PC-9 (cell line): Measurements from ENCODE around the gene SKAP2. TPM values are rescaled to one million over a fixed set of nuclear protein-coding genes. Genes with fewer than 3 reads are reported as not detected.

Source experiments
- BruUV-seq: library from RNA; stranded (reverse); fragments of 400-500 nt; replicated peaks from 2 replicates; lab custom pipeline; 2021; lab: Mats Ljungman, UMichigan
- CTCF ChIA-PET: fragments of 300-600 bp; sonication (Branson Sonifier 250); formaldehyde crosslinking; loops from one replicate; lab custom pipeline; 2022; ENCODE audit warnings: antibody characterized with exemption; lab: Charles Lee
- POLR2A ChIA-PET: fragments of 300-600 bp; sonication (Branson Sonifier 250); formaldehyde crosslinking; loops from one replicate; lab custom pipeline; 2022; ENCODE audit warnings: antibody characterized with exemption; ENCODE audit not compliant: unreplicated experiment; lab: Charles Lee
- DNase-seq, 2 experiments: peaks; one replicate each; pipeline versions ENCODE4 v3.0.0 to v3.0.0-alpha.2; 2015 to 2022; ENCODE audit warnings: mixed read lengths in 1 of 2
- H2AFZ ChIP-seq: fragments of 200-600 bp; sonication (generic); 2 replicates; pipeline ENCODE4 v1.8.1; 2017; ENCODE audit warnings: antibody characterized with exemption
- H3F3A ChIP-seq: fragments of 200-600 bp; sonication (generic); 2 replicates; pipeline ENCODE4 v1.8.1; 2017; ENCODE audit warnings: antibody characterized with exemption, mild to moderate bottlenecking, low read depth; ENCODE audit not compliant: insufficient read depth
- H3K27ac ChIP-seq: fragments of 200-600 bp; sonication (generic); 2 replicates; pipeline ENCODE4 v1.6.1; 2016; ENCODE audit warnings: mixed run types
- H3K27me3 ChIP-seq: fragments of 200-600 bp; sonication (generic); 2 replicates; pipeline ENCODE4 v1.6.1; 2016; ENCODE audit warnings: low read depth, mixed run types; ENCODE audit not compliant: insufficient read depth
- H3K36me3 ChIP-seq: fragments of 200-600 bp; sonication (generic); 2 replicates; pipeline ENCODE4 v1.6.1; 2016; ENCODE audit warnings: low read depth, mixed run types
- H3K4me1 ChIP-seq: fragments of 200-600 bp; sonication (generic); replicated peaks from 2 replicates; pipeline ENCODE4 v1.6.1; 2016; ENCODE audit warnings: mixed run types; ENCODE audit not compliant: insufficient read depth
- H3K4me2 ChIP-seq: fragments of 200-600 bp; sonication (generic); 2 replicates; pipeline ENCODE4 v1.6.1; 2017; ENCODE audit warnings: mixed run types
- H3K4me3 ChIP-seq: fragments of 200-600 bp; sonication (generic); 2 replicates; pipeline ENCODE4 v1.6.1; 2016; ENCODE audit warnings: mixed run types
- H3K79me2 ChIP-seq: fragments of 200-600 bp; sonication (generic); 2 replicates; pipeline ENCODE4 v1.6.1; 2017; ENCODE audit warnings: low read depth, mixed run types
- H3K9me2 ChIP-seq: fragments of 200-600 bp; sonication (generic); 2 replicates; pipeline ENCODE4 v1.8.1; 2017; ENCODE audit warnings: mild to moderate bottlenecking; ENCODE audit not compliant: insufficient read depth
- H3K9me3 ChIP-seq: fragments of 200-600 bp; sonication (generic); 2 replicates; pipeline ENCODE4 v1.8.1; 2016; ENCODE audit warnings: low read depth; ENCODE audit not compliant: insufficient read depth
- H4K20me1 ChIP-seq: fragments of 200-600 bp; sonication (generic); 2 replicates; pipeline ENCODE4 v1.8.1; 2017; ENCODE audit not compliant: insufficient read depth
- CTCF ChIP-seq: fragments of 200-600 bp; sonication (generic); conservative IDR thresholded peaks from 2 replicates; pipeline ENCODE4 v1.6.1; 2017; ENCODE audit warnings: mixed run types, antibody characterized with exemption, mild to moderate bottlenecking, moderate library complexity
- EZH2 ChIP-seq: fragments of 200-600 bp; sonication (generic); IDR thresholded peaks from 2 replicates; pipeline ENCODE4 v1.8.0; 2017; ENCODE audit warnings: antibody characterized with exemption, low read depth
- intact Hi-C: fragments of 100-400 bp; cut with micrococcal nuclease; formaldehyde crosslinking; loops from one replicate; pipeline ENCODE4 v1.10.0; 2022; ENCODE audit not compliant: unreplicated experiment
- total RNA-seq: library from RNA; stranded (reverse); gene quantifications from 2 replicates; pipeline ENCODE4 v1.2.3, GENCODE V29; 2021

Gene SKAP2
- total RNA-seq, 1 experiment from 2014 or later = 74.9 TPM

- H3K9me2 ChIP-seq = no peaks in the 10 kb centered on the region
- intact Hi-C loops = no loop called here
- no peak overlapping the region for H3K4me2 ChIP-seq
- H2AFZ ChIP-seq = no peak overlapping the region
- ChIA-PET CTCF (no interaction called here), POLR2A (no interaction called here)
- H3F3A ChIP-seq = peaks cover 3% of the 10 kb centered on the region; the same call in 1 of the 2 replicates
- no TSS peak for BruUV-seq
- H3K4me3 ChIP-seq = no peak overlapping the region
- no peak for TF ChIP-seq EZH2
- no peak for TF ChIP-seq CTCF
- no peaks in the 10 kb centered on the region for H3K4me1 ChIP-seq
- H3K9me3 ChIP-seq = no peaks in the 10 kb centered on the region
- DNase-seq = no peak
- no peaks in the 10 kb centered on the region for H3K27me3 ChIP-seq
- no peaks in the 10 kb centered on the region for H4K20me1 ChIP-seq
- H3K79me2 ChIP-seq = no peaks in the 10 kb centered on the region
- peaks cover 12% of the 10 kb centered on the region for H3K36me3 ChIP-seq
- no peak overlapping the region for H3K27ac ChIP-seq
These were observed 138.3 kb downstream of the SKAP2 start for GRCh38 chr7:26726051-26726450.

DNA sequence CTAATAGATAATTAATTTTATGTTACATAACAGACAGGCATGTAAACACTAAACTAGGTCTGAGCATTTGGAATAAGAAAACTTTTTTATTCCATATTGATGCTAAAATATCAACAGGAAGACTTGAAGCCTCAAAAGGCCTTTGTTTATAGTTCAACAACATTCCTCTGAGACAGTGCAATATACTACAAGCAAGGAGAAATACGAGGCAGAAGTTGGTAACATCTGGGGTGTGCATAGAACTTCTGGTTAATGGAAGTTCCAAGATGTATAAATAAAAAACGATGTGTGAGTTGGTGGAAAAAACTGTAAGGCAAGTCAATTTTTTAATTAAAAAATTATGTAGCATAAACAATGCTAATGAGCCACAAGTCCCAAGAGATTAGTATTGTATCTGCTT lies 139.6 kb downstream of the SKAP2 start:
- Histone ChIP-seq H3F3A (peaks cover 3% of the 10 kb centered on the region; the same call in 1 of the 2 replicates), H2AFZ (no peak overlapping the region), H4K20me1 (no peaks in the 10 kb centered on the region), H3K4me3 (no peak overlapping the region), H3K36me3 (peaks cover 12% of the 10 kb centered on the region), H3K4me2 (no peak overlapping the region), H3K4me1 (no peaks in the 10 kb centered on the region), H3K79me2 (no peaks in the 10 kb centered on the region), H3K9me2 (no peaks in the 10 kb centered on the region), H3K27ac (no peak overlapping the region), H3K27me3 (no peaks in the 10 kb centered on the region), H3K9me3 (no peaks in the 10 kb centered on the region)
- BruUV-seq = no TSS peak
- CTCF ChIA-PET = no interaction called here
- no peak for DNase-seq
- intact Hi-C loops = no loop called here
- TF ChIP-seq CTCF = no peak
- TF ChIP-seq EZH2 = no peak
- POLR2A ChIA-PET = no interaction called here

DNA sequence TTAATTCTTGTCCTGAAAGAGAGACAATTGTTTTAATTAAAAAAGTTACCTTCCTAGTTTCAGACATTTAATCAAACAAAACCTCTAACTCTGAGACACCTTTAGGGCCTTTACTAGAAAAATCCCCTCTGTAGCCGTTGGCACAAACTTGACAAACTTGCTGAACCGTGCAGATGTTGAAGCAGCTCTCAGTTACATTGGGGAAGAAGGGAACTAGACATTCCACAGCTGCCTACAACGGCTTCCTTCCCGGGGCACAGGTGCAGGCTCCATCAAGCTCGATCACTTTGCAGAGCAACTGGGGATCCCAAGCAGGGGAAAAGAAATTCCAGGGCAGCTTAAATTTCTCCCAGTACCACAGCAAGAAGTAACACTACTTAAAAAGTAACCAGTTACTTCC lies 141.3 kb downstream of the SKAP2 start:
- ChIA-PET POLR2A (no interaction called here), CTCF (no interaction called here)
- no peaks in the 10 kb centered on the region for H3K27me3 ChIP-seq
- TF ChIP-seq CTCF (no peak), EZH2 (no peak)
- no peak overlapping the region for H3K4me3 ChIP-seq
- peaks cover 12% of the 10 kb centered on the region for H3K36me3 ChIP-seq
- intact Hi-C loops = no loop called here
- no TSS peak for BruUV-seq
- H3K9me3 ChIP-seq = no peaks in the 10 kb centered on the region
- no peaks in the 10 kb centered on the region for H3K4me1 ChIP-seq
- H3F3A ChIP-seq = peaks cover 3% of the 10 kb centered on the region; the same call in 1 of the 2 replicates
- H3K27ac ChIP-seq = no peak overlapping the region
- DNase-seq = no peak
- H4K20me1 ChIP-seq = no peaks in the 10 kb centered on the region
- no peaks in the 10 kb centered on the region for H3K9me2 ChIP-seq
- H3K79me2 ChIP-seq = no peaks in the 10 kb centered on the region
- H2AFZ ChIP-seq = no peak overlapping the region
- no peak overlapping the region for H3K4me2 ChIP-seq
